A673 (cell line): ENCODE data around the gene NCKAP1. TPM values are rescaled to one million over a fixed set of nuclear protein-coding genes. Genes with fewer than 3 reads are reported as not detected.

Experiments used
- BruUV-seq: library from RNA; stranded (reverse); fragments of 400-500 nt; replicated peaks from 2 replicates; lab custom pipeline; 2021; lab: Mats Ljungman, UMichigan
- CTCF ChIA-PET: fragments of 300-600 bp; sonication (Branson Sonifier 250); formaldehyde crosslinking; loops from one replicate; lab custom pipeline; 2022; ENCODE audit warnings: antibody characterized with exemption; lab: Charles Lee
- POLR2A ChIA-PET: fragments of 300-600 bp; sonication (Branson Sonifier 250); formaldehyde crosslinking; loops from one replicate; lab custom pipeline; 2022; ENCODE audit warnings: antibody characterized with exemption; ENCODE audit not compliant: low non-redundant PET; lab: Charles Lee
- DNase-seq: peaks from one replicate; pipeline ENCODE4 v3.0.0-alpha.2; 2015; ENCODE audit warnings: low spot score
- H3K27ac ChIP-seq: fragments of 200-600 bp; sonication (generic); 2 replicates; pipeline ENCODE4 v1.5.1; 2016; ENCODE audit warnings: mixed run types, low read depth, mild to moderate bottlenecking, mixed read lengths, antibody characterized with exemption, low read length; ENCODE audit not compliant: poor library complexity, severe bottlenecking
- H3K27me3 ChIP-seq: fragments of 200-600 bp; sonication (generic); replicated peaks from 2 replicates; pipeline ENCODE4 v1.6.1; 2017; ENCODE audit warnings: mixed run types, low read depth, mild to moderate bottlenecking, mixed read lengths, antibody characterized with exemption, low read length; ENCODE audit not compliant: insufficient read depth, poor library complexity
- H3K36me3 ChIP-seq: fragments of 200-600 bp; sonication (generic); 2 replicates; pipeline ENCODE4 v1.6.1; 2016; ENCODE audit warnings: mixed run types, mild to moderate bottlenecking, mixed read lengths, antibody characterized with exemption, low read length; ENCODE audit not compliant: insufficient read depth, poor library complexity, severe bottlenecking
- H3K4me1 ChIP-seq: fragments of 200-600 bp; sonication (generic); 2 replicates; pipeline ENCODE4 v1.6.1; 2017; ENCODE audit warnings: mixed run types, mild to moderate bottlenecking, mixed read lengths, antibody characterized with exemption, low read length; ENCODE audit not compliant: insufficient read depth, poor library complexity, severe bottlenecking
- H3K4me3 ChIP-seq: fragments of 200-600 bp; sonication (generic); 2 replicates; pipeline ENCODE4 v1.5.1; 2016; ENCODE audit warnings: low read depth, mixed run types, mild to moderate bottlenecking, mixed read lengths, low read length; ENCODE audit not compliant: poor library complexity, severe bottlenecking
- H3K9me3 ChIP-seq: fragments of 200-600 bp; sonication (generic); 2 replicates; pipeline ENCODE4 v1.6.1; 2016; ENCODE audit warnings: mixed run types, low read depth, mild to moderate bottlenecking, mixed read lengths, antibody characterized with exemption, low read length; ENCODE audit not compliant: poor library complexity, severe bottlenecking
- EZH2 ChIP-seq: fragments of 200-600 bp; sonication (generic); IDR thresholded peaks from 2 replicates; pipeline ENCODE4 v1.6.1; 2017; ENCODE audit warnings: borderline replicate concordance, low read depth, mild to moderate bottlenecking, mixed read lengths, antibody characterized with exemption, low read length; ENCODE audit not compliant: poor library complexity, severe bottlenecking
- intact Hi-C: fragments of 100-400 bp; cut with micrococcal nuclease; formaldehyde crosslinking; loops from one replicate; pipeline ENCODE4 v1.10.0; 2022; ENCODE audit not compliant: unreplicated experiment
- total RNA-seq: library from RNA; stranded (reverse); gene quantifications from 2 replicates; pipeline ENCODE4 v1.2.3, GENCODE V29; 2021
- TF ChIP-seq, protein P1 (sequence below): fragments of 300-800, 200-600 bp; sonication (generic); conservative IDR thresholded peaks from 2 replicates; pipeline ENCODE4 v1.5.1; 2017; ENCODE audit warnings: low read depth, mild to moderate bottlenecking, antibody characterized with exemption, low read length, moderate library complexity, mixed read lengths

NCKAP1 gene
- total RNA-seq, 1 experiment from 2014 or later: 153 TPM

DNA sequence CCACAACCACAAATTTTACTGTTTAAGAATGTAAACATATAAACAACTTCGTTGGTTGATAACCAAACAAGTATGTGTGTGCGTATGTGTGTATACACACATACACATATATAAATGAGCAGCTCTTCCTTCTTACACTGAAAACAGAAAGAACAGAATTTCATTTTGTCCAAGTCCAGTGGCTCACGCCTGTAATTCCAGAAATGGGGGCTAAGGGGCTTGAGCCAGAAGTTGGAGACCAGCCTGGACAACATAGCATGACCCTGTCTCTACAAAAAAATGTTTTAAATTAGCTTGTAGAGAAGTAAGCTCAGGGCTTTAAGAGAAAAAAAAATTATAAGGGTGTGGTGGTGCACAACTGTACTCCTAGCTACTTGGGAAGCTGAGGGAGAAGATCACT is 12.3 kb downstream of the NCKAP1 start:
- no peaks in the 10 kb centered on the region for H3K9me3 ChIP-seq
- H3K4me3 ChIP-seq: no peak overlapping the region
- POLR2A ChIA-PET: interaction anchor here (0.6 kb wide), 1 partner anchor 9 kb away, joined by 3 read pairs; no protein-coding TSS in a partner anchor
- CTCF ChIA-PET: no interaction called here
- intact Hi-C loops: no loop called here
- DNase-seq: no peak
- TF ChIP-seq EZH2: no peak
- TF ChIP-seq, protein P1, sequence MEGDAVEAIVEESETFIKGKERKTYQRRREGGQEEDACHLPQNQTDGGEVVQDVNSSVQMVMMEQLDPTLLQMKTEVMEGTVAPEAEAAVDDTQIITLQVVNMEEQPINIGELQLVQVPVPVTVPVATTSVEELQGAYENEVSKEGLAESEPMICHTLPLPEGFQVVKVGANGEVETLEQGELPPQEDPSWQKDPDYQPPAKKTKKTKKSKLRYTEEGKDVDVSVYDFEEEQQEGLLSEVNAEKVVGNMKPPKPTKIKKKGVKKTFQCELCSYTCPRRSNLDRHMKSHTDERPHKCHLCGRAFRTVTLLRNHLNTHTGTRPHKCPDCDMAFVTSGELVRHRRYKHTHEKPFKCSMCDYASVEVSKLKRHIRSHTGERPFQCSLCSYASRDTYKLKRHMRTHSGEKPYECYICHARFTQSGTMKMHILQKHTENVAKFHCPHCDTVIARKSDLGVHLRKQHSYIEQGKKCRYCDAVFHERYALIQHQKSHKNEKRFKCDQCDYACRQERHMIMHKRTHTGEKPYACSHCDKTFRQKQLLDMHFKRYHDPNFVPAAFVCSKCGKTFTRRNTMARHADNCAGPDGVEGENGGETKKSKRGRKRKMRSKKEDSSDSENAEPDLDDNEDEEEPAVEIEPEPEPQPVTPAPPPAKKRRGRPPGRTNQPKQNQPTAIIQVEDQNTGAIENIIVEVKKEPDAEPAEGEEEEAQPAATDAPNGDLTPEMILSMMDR: no peak
- no TSS peak for BruUV-seq
- H3K27me3 ChIP-seq: no peaks in the 10 kb centered on the region
- H3K27ac ChIP-seq: no peak overlapping the region
- peaks cover 37% of the 10 kb centered on the region for H3K4me1 ChIP-seq
- H3K36me3 ChIP-seq: peaks cover 29% of the 10 kb centered on the region

DNA sequence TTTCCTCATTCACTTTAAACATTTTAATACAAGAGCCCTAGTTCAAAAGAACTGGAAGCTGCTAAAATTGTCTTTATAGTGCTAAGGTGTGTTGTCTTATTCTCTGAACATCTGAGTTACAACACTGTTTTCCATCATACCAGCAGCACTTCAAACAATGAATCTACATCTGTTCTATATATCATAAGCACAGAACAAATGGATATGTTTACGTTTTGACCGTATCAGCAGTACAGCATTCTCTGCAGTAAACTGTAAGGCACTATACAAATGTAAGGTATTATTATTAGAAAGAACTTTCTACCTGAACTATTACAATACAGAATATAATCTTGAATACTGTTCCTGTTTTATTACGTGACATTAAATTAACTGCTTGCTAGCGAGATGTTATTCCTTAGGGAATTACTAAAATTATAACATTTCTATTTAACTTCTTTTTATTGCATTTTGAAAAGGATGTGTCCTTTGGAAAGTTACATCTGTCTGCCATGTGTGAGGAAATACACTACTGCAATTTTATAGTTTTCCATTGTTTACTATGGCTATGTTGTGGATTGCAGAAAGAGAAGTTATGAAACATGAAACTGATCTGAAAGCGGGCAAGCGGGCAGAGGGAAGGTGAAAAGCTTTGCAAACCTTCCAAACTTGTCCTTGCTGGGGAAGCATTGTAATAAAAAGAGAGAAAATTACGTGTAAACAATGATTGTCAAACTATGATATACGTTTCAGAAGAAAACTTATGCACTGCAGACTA is 13.7 kb downstream of the NCKAP1 start:
- no peak for DNase-seq

DNA sequence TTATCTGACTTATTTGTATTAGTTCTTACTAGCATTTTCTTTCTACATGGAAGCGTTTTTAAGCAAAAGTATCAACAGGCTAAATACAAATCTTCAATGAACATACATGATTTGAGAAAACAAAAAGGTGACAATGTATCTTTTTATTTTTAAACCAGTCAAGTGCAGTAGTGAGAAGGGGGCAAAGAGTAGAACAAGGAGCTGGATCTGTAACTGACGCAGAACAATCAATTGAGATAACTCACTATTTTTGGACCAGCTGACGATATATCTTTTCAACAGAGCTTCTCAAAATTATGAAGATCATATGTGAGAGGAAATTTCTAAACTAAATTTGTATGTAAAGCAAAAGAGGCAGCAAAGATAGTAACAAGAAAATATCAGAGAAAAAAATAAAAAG is 15.5 kb downstream of the NCKAP1 start:
- Histone ChIP-seq H3K36me3 (peaks cover 49% of the 10 kb centered on the region), H3K27ac (peak overlapping the region; percentile 20), H3K4me3 (no peak overlapping the region), H3K9me3 (no peaks in the 10 kb centered on the region), H3K27me3 (no peaks in the 10 kb centered on the region), H3K4me1 (peaks cover 25% of the 10 kb centered on the region)
- TF ChIP-seq, protein P1: no peak
- TF ChIP-seq EZH2: no peak
- no peak for DNase-seq
- no TSS peak for BruUV-seq
- intact Hi-C loops: no loop called here
- POLR2A ChIA-PET: no interaction called here
- CTCF ChIA-PET: no interaction called here

More for the DNA sequence above, 13.7 kb downstream of the NCKAP1 start:
- ChIA-PET POLR2A (no interaction called here), CTCF (no interaction called here)
- H3K9me3 ChIP-seq: no peaks in the 10 kb centered on the region
- no peak for TF ChIP-seq EZH2
- TF ChIP-seq, protein P1: no peak
- intact Hi-C loops: no loop called here
- H3K4me1 ChIP-seq: peaks cover 25% of the 10 kb centered on the region
- no TSS peak for BruUV-seq
- H3K36me3 ChIP-seq: peaks cover 33% of the 10 kb centered on the region
- H3K27ac ChIP-seq: no peak overlapping the region
- H3K4me3 ChIP-seq: no peak overlapping the region
- H3K27me3 ChIP-seq: no peaks in the 10 kb centered on the region
